Endodermal cell (in vitro differentiated cells): ENCODE data around the gene OBSCN. TPM values are rescaled to one million over a fixed set of nuclear protein-coding genes. Genes with fewer than 3 reads are reported as not detected.

ENCODE experiments used
- DNase-seq: peaks from one replicate; pipeline ENCODE4 v3.0.0-alpha.2; 2017
- H3K27ac ChIP-seq: 2 replicates; pipeline ENCODE4 v1.5.1; 2013; ENCODE audit warnings: mild to moderate bottlenecking, low read depth, low read length, moderate library complexity
- H3K27me3 ChIP-seq: 2 replicates; pipeline ENCODE4 v1.6.1; 2013; ENCODE audit warnings: mild to moderate bottlenecking, low read length, moderate library complexity; ENCODE audit not compliant: insufficient read depth, control insufficient read depth, poor library complexity, severe bottlenecking
- H3K36me3 ChIP-seq: 2 replicates; pipeline ENCODE4 v1.7.0; 2013; ENCODE audit warnings: mild to moderate bottlenecking, low read length, moderate library complexity; ENCODE audit not compliant: control insufficient read depth, insufficient read depth
- H3K4me1 ChIP-seq: one replicate; pipeline ENCODE4 v1.7.0; 2013; ENCODE audit warnings: low read length; ENCODE audit not compliant: control insufficient read depth, insufficient read depth
- H3K4me3 ChIP-seq: 2 replicates; pipeline ENCODE4 v1.5.1; 2013; ENCODE audit warnings: mild to moderate bottlenecking, low read length, moderate library complexity
- H3K9ac ChIP-seq: 2 replicates; pipeline ENCODE4 v1.6.1; 2013; ENCODE audit warnings: mild to moderate bottlenecking, low read length, moderate library complexity; ENCODE audit not compliant: poor library complexity, severe bottlenecking; ENCODE audit errors: extremely low read depth
- H3K9me3 ChIP-seq: 2 replicates; pipeline ENCODE4 v1.6.1; 2013; ENCODE audit warnings: mild to moderate bottlenecking, low read length, moderate library complexity; ENCODE audit not compliant: control insufficient read depth
- H3K27ac Mint-ChIP-seq: 2 replicates; pipeline ENCODE4 v1.8.0; 2020; ENCODE audit warnings: mixed read lengths
- H3K27me3 Mint-ChIP-seq: 2 replicates; pipeline ENCODE4 v1.8.0; 2021; ENCODE audit warnings: mild to moderate bottlenecking, mixed read lengths; ENCODE audit not compliant: insufficient read depth
- H3K36me3 Mint-ChIP-seq: 2 replicates; pipeline ENCODE4 v1.8.0; 2020; ENCODE audit warnings: low read depth, mixed read lengths
- H3K4me1 Mint-ChIP-seq: 2 replicates; pipeline ENCODE4 v1.8.0; 2020; ENCODE audit warnings: mixed read lengths
- H3K4me3 Mint-ChIP-seq: 2 replicates; pipeline ENCODE4 v1.8.0; 2020; ENCODE audit warnings: mild to moderate bottlenecking, moderate library complexity, mixed read lengths
- H3K9me3 Mint-ChIP-seq: 2 replicates; pipeline ENCODE4 v1.8.0; 2020; ENCODE audit warnings: mild to moderate bottlenecking, mixed read lengths
- CTCF ChIP-seq: fragments of 200-600 bp; sonication (generic); conservative IDR thresholded peaks from 2 replicates; pipeline ENCODE4 v1.5.0; 2021; ENCODE audit warnings: antibody characterized with exemption, mild to moderate bottlenecking
- WGBS, 2 experiments: methylation state at CpG; one replicate each; pipeline versions ENCODE4 v1.1.5 to v1.1.7; 2013; ENCODE audit warnings: missing lambda C conversion rate in 2 of 2, mixed read lengths in 1 of 2; ENCODE audit not compliant: insufficient coverage in 1 of 2, insufficient read length in 1 of 2; 5-methylcytosine and 5-hydroxymethylcytosine counted together
- total RNA-seq, 2 donors: library from RNA; stranded (reverse); fragmentation: NEBNext Ultra II Directional in 1 of 2; extraction: Animal tissue kit (Norgen Biotek cat#: 25700) in 1 of 2; gene quantifications; 2 replicates in 1 of 2; 3 replicates in 1 of 2; pipeline ENCODE4 v1.2.1, GENCODE V29; 2021

The OBSCN gene
- total RNA-seq, 2 donors from 2014 or later: 53.7 to 68.9 TPM

DNA sequence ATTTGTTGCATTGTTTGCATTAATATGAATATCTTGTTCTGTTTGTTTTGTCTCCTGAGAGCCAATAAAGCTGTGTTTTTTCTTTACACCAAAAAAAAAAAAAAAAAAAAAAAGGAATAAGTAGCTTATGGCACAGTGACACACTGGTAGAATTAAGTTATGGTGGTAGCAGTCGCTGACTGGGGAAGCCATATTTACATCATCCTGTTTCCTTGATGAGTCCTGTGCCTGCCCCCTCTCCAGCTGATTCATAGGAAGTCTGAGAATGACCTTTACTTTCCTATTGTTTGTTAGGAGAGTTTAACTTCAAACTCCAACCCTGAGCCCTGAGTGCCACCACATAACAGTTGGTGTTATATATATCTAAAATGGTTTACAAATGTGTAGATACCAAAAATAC, 62.2 kb downstream of the OBSCN start:
- no peak overlapping the region for H3K9ac ChIP-seq
- no peak overlapping the region for H3K27ac ChIP-seq
- H3K4me3 ChIP-seq: no peak overlapping the region
- 89 to 100% methylated on average over 1 of the region's 1 CpG for WGBS, 2 experiments
- Mint-ChIP-seq H3K27ac (no peak overlapping the region), H3K27me3 (peaks cover 5% of the 10 kb centered on the region), H3K4me3 (no peak overlapping the region), H3K36me3 (peaks cover 21% of the 10 kb centered on the region), H3K4me1 (no peaks in the 10 kb centered on the region), H3K9me3 (no peaks in the 10 kb centered on the region)
- TF ChIP-seq CTCF: no peak
- H3K36me3 ChIP-seq: peaks cover 19% of the 10 kb centered on the region
- H3K4me1 ChIP-seq: no peaks in the 10 kb centered on the region
- H3K9me3 ChIP-seq: no peaks in the 10 kb centered on the region
- no peak for DNase-seq
- no peaks in the 10 kb centered on the region for H3K27me3 ChIP-seq

GRCh38 chr1:228271701-228272251, 63.9 kb downstream of the OBSCN start:
- no peaks in the 10 kb centered on the region for H3K4me1 ChIP-seq
- Mint-ChIP-seq H3K36me3 (peaks cover 19% of the 10 kb centered on the region), H3K4me1 (no peaks in the 10 kb centered on the region), H3K9me3 (no peaks in the 10 kb centered on the region), H3K4me3 (no peak overlapping the region), H3K27ac (no peak overlapping the region), H3K27me3 (peaks cover 5% of the 10 kb centered on the region)
- no peak overlapping the region for H3K27ac ChIP-seq
- no peaks in the 10 kb centered on the region for H3K9me3 ChIP-seq
- 95% methylated on average over 9 to 19 of the region's 19 CpGs for WGBS, 2 experiments
- TF ChIP-seq CTCF: no peak
- H3K4me3 ChIP-seq: no peak overlapping the region
- H3K9ac ChIP-seq: no peak overlapping the region
- DNase-seq: peak; percentile 32
- no peaks in the 10 kb centered on the region for H3K27me3 ChIP-seq
- H3K36me3 ChIP-seq: peaks cover 19% of the 10 kb centered on the region

DNA sequence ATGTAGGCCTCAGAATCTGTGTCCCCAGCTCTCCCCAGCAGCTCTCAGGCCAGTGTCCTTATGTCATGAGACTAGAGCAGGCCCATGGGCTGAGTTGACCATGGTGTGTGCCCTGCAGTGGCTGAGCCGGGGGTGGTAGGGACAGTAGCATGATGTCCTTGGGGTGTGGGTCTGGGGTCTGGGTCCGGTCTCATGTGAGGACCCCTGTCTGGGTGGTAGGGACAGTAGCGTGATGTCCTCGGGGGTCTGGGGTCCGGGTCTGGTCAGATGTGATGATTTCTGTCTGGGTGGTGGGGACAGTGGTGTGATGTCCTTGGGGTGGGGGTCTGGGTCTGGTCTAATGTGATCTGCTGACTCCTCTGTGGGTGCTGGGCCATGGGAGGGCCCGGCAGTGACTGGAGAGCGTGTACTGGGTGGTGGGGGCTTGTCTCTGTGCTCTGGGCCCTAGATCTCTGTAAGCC, 64.5 kb downstream of the OBSCN start:
- Histone ChIP-seq H3K4me3 (no peak overlapping the region), H3K9me3 (no peaks in the 10 kb centered on the region), H3K36me3 (peaks cover 14% of the 10 kb centered on the region), H3K4me1 (no peaks in the 10 kb centered on the region), H3K27me3 (no peaks in the 10 kb centered on the region), H3K9ac (no peak overlapping the region), H3K27ac (no peak overlapping the region)
- peaks cover 15% of the 10 kb centered on the region for H3K36me3 Mint-ChIP-seq
- peaks cover 5% of the 10 kb centered on the region for H3K27me3 Mint-ChIP-seq
- no peak for TF ChIP-seq CTCF
- peak; percentile 39 for DNase-seq
- WGBS, 2 experiments: 92 to 100% methylated on average over 2 to 7 of the region's 7 CpGs
- H3K4me3 Mint-ChIP-seq: no peak overlapping the region
- no peaks in the 10 kb centered on the region for H3K9me3 Mint-ChIP-seq
- H3K27ac Mint-ChIP-seq: no peak overlapping the region
- H3K4me1 Mint-ChIP-seq: no peaks in the 10 kb centered on the region
